ENCODE results near the gene MROH7.

Gene MROH7

GRCh38 chr1:54645806-54646676, 4.5 kb downstream of the MROH7 start:
- in situ Hi-C loops (cut with MboI; ENCODE audit: low pct_unique_long_range_greater_than_20kb, low sequenced_read_pairs): no loop called here

GRCh38 chr1:54649130-54649898, 7.7 kb downstream of the MROH7 start:
- no peak for DNase-seq
- in situ Hi-C loops (cut with MboI; ENCODE audit: low pct_unique_long_range_greater_than_20kb, low sequenced_read_pairs): no loop called here

More at GRCh38 chr1:54645806-54646676, 4.5 kb downstream of the MROH7 start:
- no peak for DNase-seq

DNA sequence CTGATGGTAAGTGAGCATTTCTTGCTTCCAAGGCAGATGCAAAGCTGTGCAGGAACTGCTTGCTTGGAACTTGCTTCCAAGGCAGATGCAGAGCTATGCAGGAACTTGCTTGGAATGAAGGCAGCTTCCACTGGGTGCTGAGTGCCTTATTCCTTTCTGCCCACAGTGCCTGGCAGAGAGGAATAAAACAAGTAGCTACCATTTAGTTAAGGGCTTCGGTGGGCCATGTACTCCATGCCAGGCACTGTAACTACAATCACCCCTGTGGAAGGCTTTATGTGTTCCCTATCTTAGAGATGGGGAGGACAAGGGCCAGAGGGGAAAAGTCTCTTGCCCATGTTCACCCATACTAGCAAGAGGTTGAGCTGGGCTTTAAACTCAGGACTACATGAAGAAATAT, 8.3 kb downstream of the MROH7 start:
- in situ Hi-C loops (cut with MboI; ENCODE audit: low pct_unique_long_range_greater_than_20kb, low sequenced_read_pairs): no loop called here
- DNase-seq: no peak

DNA sequence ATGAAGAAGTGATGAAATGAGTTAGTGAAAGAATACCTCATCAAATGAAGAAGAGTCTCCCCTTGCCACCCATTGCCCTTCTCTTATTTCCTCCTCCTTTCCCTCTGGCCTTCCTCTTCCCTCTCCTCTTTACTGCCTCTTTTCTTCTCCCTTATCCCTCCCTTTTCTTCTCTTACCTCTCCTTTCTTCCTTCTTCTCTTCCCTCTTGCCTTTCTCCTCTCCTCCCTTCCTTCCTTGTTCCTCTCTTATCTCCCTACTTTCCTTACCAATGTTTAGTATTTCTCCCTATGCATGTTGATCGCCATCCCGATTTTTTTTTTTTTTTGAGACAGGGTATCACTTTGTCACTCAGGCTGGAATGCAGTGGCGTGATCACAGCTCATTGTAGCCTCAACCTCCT, 8.8 kb downstream of the MROH7 start:
- no peak for DNase-seq
- in situ Hi-C loops (cut with MboI; ENCODE audit: low pct_unique_long_range_greater_than_20kb, low sequenced_read_pairs): no loop called here

GRCh38 chr1:54651608-54652007, 10.0 kb downstream of the MROH7 start:
- in situ Hi-C loops (cut with MboI; ENCODE audit: low pct_unique_long_range_greater_than_20kb, low sequenced_read_pairs): no loop called here
- no peak for DNase-seq

DNA sequence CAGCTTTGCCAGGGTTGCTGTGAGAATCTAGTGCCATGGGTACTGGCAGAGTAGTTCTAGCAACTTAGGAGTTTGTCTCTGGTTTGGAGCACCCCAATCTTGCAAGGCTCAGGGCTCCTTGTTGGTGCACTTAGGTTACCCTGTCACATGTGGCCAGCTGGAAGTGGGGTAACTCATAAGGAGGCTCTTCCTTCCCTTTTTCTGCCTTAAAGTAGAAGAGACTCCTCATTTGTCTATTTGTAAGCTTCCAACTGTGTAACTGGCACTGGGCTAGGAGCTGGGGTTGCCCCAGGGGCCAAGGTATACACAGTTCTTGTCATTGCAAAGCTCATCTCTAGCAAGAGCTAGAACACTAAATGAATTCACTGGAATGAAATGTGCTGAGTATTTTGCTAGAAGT, 10.6 kb downstream of the MROH7 start:
- peak; percentile 26 for DNase-seq
- in situ Hi-C loops (cut with MboI; ENCODE audit: low pct_unique_long_range_greater_than_20kb, low sequenced_read_pairs): no loop called here

DNA sequence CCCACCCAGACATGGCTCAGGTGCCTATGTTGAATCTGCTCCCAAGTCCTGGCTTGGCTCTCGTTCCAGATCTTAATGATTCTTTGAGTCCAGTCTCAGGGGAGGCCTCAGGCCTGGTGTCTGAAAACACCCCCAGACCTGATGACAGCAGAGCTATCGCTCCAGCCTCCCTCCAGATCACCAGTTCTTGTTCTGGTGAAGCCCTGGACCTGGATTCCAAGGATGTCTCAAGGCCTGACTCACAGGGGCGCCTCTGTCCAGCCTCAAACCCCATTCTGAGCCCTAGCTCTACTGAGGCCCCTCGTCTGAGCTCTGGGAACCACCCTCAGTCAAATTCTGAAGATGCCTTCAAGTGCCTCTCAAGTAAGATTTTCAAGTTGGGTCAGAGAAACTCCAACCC, 11.4 kb downstream of the MROH7 start:
- in situ Hi-C loops (cut with MboI; ENCODE audit: low pct_unique_long_range_greater_than_20kb, low sequenced_read_pairs): no loop called here
- no peak for DNase-seq

GRCh38 chr1:54658164-54658913, 16.8 kb downstream of the MROH7 start:
- in situ Hi-C loops (cut with MboI; ENCODE audit: low pct_unique_long_range_greater_than_20kb, low sequenced_read_pairs): no loop called here
- no peak for DNase-seq

GRCh38 chr1:54663725-54664124, 22.1 kb downstream of the MROH7 start:
- in situ Hi-C loops (cut with MboI; ENCODE audit: low pct_unique_long_range_greater_than_20kb, low sequenced_read_pairs): no loop called here
- DNase-seq: no peak

GRCh38 chr1:54664364-54664763, 22.8 kb downstream of the MROH7 start:
- in situ Hi-C loops (cut with MboI; ENCODE audit: low pct_unique_long_range_greater_than_20kb, low sequenced_read_pairs): no loop called here
- no peak for DNase-seq

- no peak for DNase-seq
- in situ Hi-C loops (cut with MboI; ENCODE audit: low pct_unique_long_range_greater_than_20kb, low sequenced_read_pairs): no loop called here
Observed at GRCh38 chr1:54665852-54666251, 24.3 kb downstream of the MROH7 start.

DNA sequence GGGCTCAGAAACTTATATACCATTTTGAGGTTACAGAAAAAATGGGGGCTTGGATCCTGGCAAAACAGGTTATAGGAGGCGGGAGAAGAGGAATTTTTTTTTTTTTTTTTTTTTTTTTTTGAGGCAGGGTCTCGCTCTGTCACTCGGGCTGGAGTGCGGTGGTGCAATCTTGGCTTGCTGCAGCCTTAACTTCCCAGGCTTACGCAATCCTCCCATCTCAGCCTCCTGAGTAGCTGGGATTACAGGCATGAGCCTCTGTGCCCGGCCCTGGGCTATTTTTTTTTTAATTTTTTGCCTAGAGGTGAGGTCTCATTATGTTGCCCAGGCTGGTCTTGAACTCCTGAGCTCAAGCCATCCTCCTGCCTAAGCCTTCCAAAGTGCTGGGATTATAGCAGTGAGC, 24.7 kb downstream of the MROH7 start:
- in situ Hi-C loops (cut with MboI; ENCODE audit: low pct_unique_long_range_greater_than_20kb, low sequenced_read_pairs): no loop called here

DNA sequence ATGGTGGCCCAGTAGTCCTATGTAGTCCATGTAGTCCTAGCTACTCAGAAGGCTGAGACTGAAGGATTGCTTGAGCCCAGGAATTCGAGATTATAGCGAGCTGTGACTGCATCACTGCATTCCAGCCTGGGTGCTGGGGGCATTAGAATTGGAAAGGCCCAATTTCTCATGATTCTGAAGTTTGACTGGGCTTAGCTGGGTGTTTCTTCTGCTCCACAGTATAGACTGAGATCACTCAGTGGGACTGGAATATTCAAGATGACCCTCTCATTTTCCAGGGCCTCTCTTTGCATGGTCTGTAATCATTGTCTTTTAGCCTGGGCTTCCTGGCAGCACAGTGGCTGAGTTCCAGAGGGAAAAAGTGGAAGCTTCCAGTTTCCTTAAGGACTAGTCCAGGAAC, 26.2 kb downstream of the MROH7 start:
- in situ Hi-C loops (cut with MboI; ENCODE audit: low pct_unique_long_range_greater_than_20kb, low sequenced_read_pairs): no loop called here

More for the DNA sequence above, 24.7 kb downstream of the MROH7 start:
- no peak for DNase-seq

DNA sequence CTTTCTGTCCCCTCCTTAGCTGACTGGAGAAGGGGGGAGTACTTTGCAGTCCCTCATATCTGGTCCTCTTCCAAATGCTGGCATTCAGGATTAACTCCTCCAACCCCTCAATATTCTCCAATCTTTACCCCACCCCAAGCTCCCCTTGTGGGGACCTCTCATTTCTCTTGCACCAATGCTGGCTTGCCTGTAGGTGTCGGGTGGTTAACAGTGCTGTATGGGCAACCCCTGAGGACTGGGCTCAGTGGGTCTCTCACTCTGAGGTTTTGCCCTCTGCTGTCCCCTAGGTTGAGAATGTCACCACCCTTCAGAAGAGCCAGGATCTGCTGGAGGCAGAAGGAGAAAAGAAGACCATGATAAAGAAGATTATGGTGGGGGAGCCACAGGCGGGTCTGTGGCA, 27.0 kb downstream of the MROH7 start:
- DNase-seq: no peak
- in situ Hi-C loops (cut with MboI; ENCODE audit: low pct_unique_long_range_greater_than_20kb, low sequenced_read_pairs): no loop called here

More for the DNA sequence above, 26.2 kb downstream of the MROH7 start:
- DNase-seq: no peak

GRCh38 chr1:54671985-54672608, 30.5 kb downstream of the MROH7 start:
- in situ Hi-C loops (cut with MboI; ENCODE audit: low pct_unique_long_range_greater_than_20kb, low sequenced_read_pairs): no loop called here
- DNase-seq: peak; percentile 81

DNA sequence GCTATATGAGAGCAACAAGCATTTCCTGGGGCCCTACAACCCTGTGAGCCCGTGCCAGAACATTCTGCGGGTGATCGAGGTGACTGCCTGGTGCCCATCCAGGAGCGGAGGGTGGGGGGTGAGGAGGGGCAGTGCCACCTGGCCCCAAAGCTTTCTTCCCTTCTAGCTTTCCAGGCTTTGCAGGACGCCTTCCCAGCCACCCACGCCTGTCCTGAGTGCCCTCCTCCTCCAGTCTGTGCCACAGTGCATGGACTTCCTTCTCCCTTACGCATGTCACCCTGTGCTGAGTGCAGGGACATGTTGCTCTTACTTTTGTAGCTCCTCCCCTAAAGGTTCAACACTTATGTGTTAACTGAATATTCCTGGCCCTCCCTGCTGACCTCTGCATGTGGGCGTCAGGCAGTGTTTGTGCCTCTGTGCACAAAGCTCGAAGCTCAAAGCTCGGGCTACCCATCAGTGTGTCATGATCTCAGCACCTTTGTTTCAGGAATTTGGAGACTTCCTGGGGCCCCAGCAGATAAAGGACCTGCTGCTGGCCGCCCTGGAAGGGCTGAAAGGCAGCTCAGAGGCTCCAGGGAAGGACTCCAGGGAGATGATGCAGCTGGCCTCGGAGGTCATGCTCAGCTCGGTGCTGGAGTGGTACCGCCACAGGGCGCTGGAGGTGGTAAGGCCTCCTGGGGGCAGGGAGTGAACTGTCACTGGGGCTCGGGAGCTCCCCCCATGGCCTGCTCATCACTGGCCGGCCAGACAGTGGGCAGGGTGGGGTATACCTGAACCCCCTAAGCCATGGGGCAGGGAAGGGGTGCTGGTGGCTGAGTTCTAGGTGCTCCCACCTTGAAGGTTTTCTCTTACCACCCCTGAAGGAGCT, 37.4 kb downstream of the MROH7 start:
- no peak for DNase-seq
- in situ Hi-C loops (cut with MboI; ENCODE audit: low pct_unique_long_range_greater_than_20kb, low sequenced_read_pairs): no loop called here

GRCh38 chr1:54679706-54680105, 38.1 kb downstream of the MROH7 start:
- DNase-seq: no peak
- in situ Hi-C loops (cut with MboI; ENCODE audit: low pct_unique_long_range_greater_than_20kb, low sequenced_read_pairs): no loop called here

- DNase-seq: no peak
- in situ Hi-C loops (cut with MboI; ENCODE audit: low pct_unique_long_range_greater_than_20kb, low sequenced_read_pairs): no loop called here
Observed at GRCh38 chr1:54680387-54680786, 38.8 kb downstream of the MROH7 start.
